COLO668 (cell line): ENCODE measurements around the gene FGF3.
A peak's percentile ranks its signal among the peaks of the same experiment; 100 is the strongest.

Experiments used
- DNase-seq: peaks from one replicate; lab custom pipeline; 2025; ENCODE audit not compliant: unreplicated experiment; lab: John Stamatoyannopoulos, UW

Gene FGF3

GRCh38 chr11:69844396-69844795, 25.2 kb upstream of the FGF3 start:
- DNase-seq, result no peak

- no peak for DNase-seq
Observed at GRCh38 chr11:69843529-69843921, 24.3 kb upstream of the FGF3 start.

GRCh38 chr11:69842746-69843528, 23.7 kb upstream of the FGF3 start:
- DNase-seq, result no peak

GRCh38 chr11:69841859-69842698, 22.9 kb upstream of the FGF3 start:
- DNase-seq, result peak; percentile 0

- DNase-seq, result no peak
Observed at GRCh38 chr11:69841170-69841858, 22.1 kb upstream of the FGF3 start.

GRCh38 chr11:69840371-69841169, 21.4 kb upstream of the FGF3 start:
- no peak for DNase-seq

GRCh38 chr11:69839516-69839915, 20.3 kb upstream of the FGF3 start:
- no peak for DNase-seq

GRCh38 chr11:69837791-69838190, 18.6 kb upstream of the FGF3 start:
- no peak for DNase-seq

- no peak for DNase-seq
Observed at GRCh38 chr11:69836401-69836800, 17.2 kb upstream of the FGF3 start.

GRCh38 chr11:69834811-69835800, 15.9 kb upstream of the FGF3 start:
- DNase-seq, result no peak

GRCh38 chr11:69834251-69834650, 15.0 kb upstream of the FGF3 start:
- no peak for DNase-seq

- no peak for DNase-seq
Observed at GRCh38 chr11:69832561-69833413, 13.6 kb upstream of the FGF3 start.

- no peak for DNase-seq
Observed at GRCh38 chr11:69831985-69832384, 12.8 kb upstream of the FGF3 start.

GRCh38 chr11:69830086-69830485, 10.9 kb upstream of the FGF3 start:
- no peak for DNase-seq

- DNase-seq, result no peak
Observed at GRCh38 chr11:69828971-69829344, 9.7 kb upstream of the FGF3 start.

GRCh38 chr11:69828276-69828970, 9.2 kb upstream of the FGF3 start:
- DNase-seq, result no peak

- no peak for DNase-seq
Observed at GRCh38 chr11:69826773-69827172, 7.6 kb upstream of the FGF3 start.

GRCh38 chr11:69825941-69826340, 6.7 kb upstream of the FGF3 start:
- DNase-seq, result no peak
